Stimulated activated CD4-positive, alpha-beta T cell treated with anti-CD3 and anti-CD28 coated beads, Interleukin-2, amount 100 ng/mL, for 4 hours (primary cell): ENCODE results near the gene TAOK2.

ENCODE experiments used
- DNase-seq: peaks from one replicate; pipeline ENCODE4 v3.0.0-alpha.2; 2020; ENCODE audit warnings: low read depth

Gene TAOK2

GRCh38 chr16:29963021-29963743, 10.5 kb upstream of the TAOK2 start:
- DNase-seq = no peak

- no peak for DNase-seq
Measured at GRCh38 chr16:29968205-29968604, 5.5 kb upstream of the TAOK2 start.

- no peak for DNase-seq
Measured at GRCh38 chr16:29971304-29971703, 2.4 kb upstream of the TAOK2 start.

- DNase-seq = no peak
Measured at GRCh38 chr16:29972500-29972899, 1.2 kb upstream of the TAOK2 start.

GRCh38 chr16:29972992-29973383, 680 bp upstream of the TAOK2 start:
- no peak for DNase-seq

- no peak for DNase-seq
Measured at GRCh38 chr16:29974291-29975133, 844 bp downstream of the TAOK2 start.

- DNase-seq = no peak
Measured at GRCh38 chr16:29975134-29975538, 1.5 kb downstream of the TAOK2 start.

- no peak for DNase-seq
Measured at GRCh38 chr16:29975811-29976511, 2.3 kb downstream of the TAOK2 start.

GRCh38 chr16:29977063-29977825, 3.6 kb downstream of the TAOK2 start:
- DNase-seq = no peak

GRCh38 chr16:29978081-29978480, 4.4 kb downstream of the TAOK2 start:
- no peak for DNase-seq

- DNase-seq = no peak
Measured at GRCh38 chr16:29978564-29979270, 5.0 kb downstream of the TAOK2 start.

- DNase-seq = no peak
Measured at GRCh38 chr16:29982560-29983419, 9.1 kb downstream of the TAOK2 start.

- no peak for DNase-seq
Measured at GRCh38 chr16:29983420-29984136, 9.9 kb downstream of the TAOK2 start.

- no peak for DNase-seq
Measured at GRCh38 chr16:29984137-29984763, 10.6 kb downstream of the TAOK2 start.

GRCh38 chr16:29984764-29985147, 11.1 kb downstream of the TAOK2 start:
- no peak for DNase-seq

- no peak for DNase-seq
Measured at GRCh38 chr16:29985271-29985811, 11.7 kb downstream of the TAOK2 start.

- DNase-seq = no peak
Measured at GRCh38 chr16:29986231-29986630, 12.6 kb downstream of the TAOK2 start.

- no peak for DNase-seq
Measured at GRCh38 chr16:29986931-29987330, 13.3 kb downstream of the TAOK2 start.
